CD4-positive, alpha-beta T cell treated with Interleukin-12 subunit alpha and Interleukin-12 subunit beta, for 1 hour (primary cell): Measurements from ENCODE around the gene ERRFI1.
"Not testable (repeated sequence)": the region's sequence is repeated elsewhere in the genome, so short reads cannot be mapped to it uniquely, and the experiment has no call there.

Experiments used
- DNase-seq: peaks from one replicate; pipeline ENCODE4 v3.0.0-alpha.2; 2020

ERRFI1 gene

GRCh38 chr1:7963841-7964240 is 62.3 kb downstream of the ERRFI1 start:
- DNase-seq, result not testable (repeated sequence)

GRCh38 chr1:7963378-7963730 is 62.8 kb downstream of the ERRFI1 start:
- DNase-seq, result not testable (repeated sequence)

- no peak for DNase-seq
Measured at GRCh38 chr1:7962636-7963377, 63.3 kb downstream of the ERRFI1 start.

- peak; percentile 70 for DNase-seq
Measured at GRCh38 chr1:7962014-7962335, 64.1 kb downstream of the ERRFI1 start.
